GM23338 (cell line): ENCODE measurements around the gene CHEK1. TPM values are rescaled to one million over a fixed set of nuclear protein-coding genes. Genes with fewer than 3 reads are reported as not detected.

ENCODE experiments used
- ATAC-seq: fragments of 200-7000 bp; cut with Tn5 transposase; 3 replicates; pipeline ENCODE4 v1.9.1; 2020
- DNase-seq: peaks from one replicate; pipeline ENCODE4 v3.0.0-alpha.2; 2015; ENCODE audit warnings: low spot score
- H2AFZ ChIP-seq: fragments of 200-600 bp; sonication (generic); 2 replicates; pipeline ENCODE4 v1.8.0; 2016; ENCODE audit warnings: antibody characterized with exemption, mild to moderate bottlenecking, moderate library complexity
- H3F3A ChIP-seq: fragments of 200-600 bp; sonication (generic); replicated peaks from 2 replicates; pipeline ENCODE4 v1.8.0; 2017; ENCODE audit warnings: antibody characterized with exemption, mixed run types, low read depth
- H3K27ac ChIP-seq: fragments of 200-600 bp; sonication (generic); 2 replicates; pipeline ENCODE4 v1.6.1; 2016; ENCODE audit warnings: low read depth
- H3K27me3 ChIP-seq: fragments of 200-600 bp; sonication (generic); 2 replicates; pipeline ENCODE4 v1.8.0; 2016; ENCODE audit warnings: mild to moderate bottlenecking, mixed run types, moderate library complexity; ENCODE audit not compliant: insufficient read depth
- H3K36me3 ChIP-seq: fragments of 200-600 bp; sonication (generic); 2 replicates; pipeline ENCODE4 v1.8.0; 2016; ENCODE audit warnings: mild to moderate bottlenecking; ENCODE audit not compliant: insufficient read depth
- H3K4me1 ChIP-seq: fragments of 200-600 bp; sonication (generic); 2 replicates; pipeline ENCODE4 v1.8.0; 2016; ENCODE audit warnings: mild to moderate bottlenecking, moderate library complexity; ENCODE audit not compliant: insufficient read depth
- H3K4me2 ChIP-seq: fragments of 200-600 bp; sonication (generic); 2 replicates; pipeline ENCODE4 v1.7.1; 2017; ENCODE audit warnings: mixed run types
- H3K4me3 ChIP-seq: fragments of 200-600 bp; sonication (generic); 2 replicates; pipeline ENCODE4 v1.6.1; 2016; ENCODE audit warnings: mixed run types
- H3K79me2 ChIP-seq: fragments of 200-600 bp; sonication (generic); replicated peaks from 2 replicates; pipeline ENCODE4 v1.8.0; 2017; ENCODE audit warnings: mild to moderate bottlenecking; ENCODE audit not compliant: insufficient read depth
- H3K9me2 ChIP-seq: fragments of 200-600 bp; sonication (generic); 2 replicates; pipeline ENCODE4 v1.8.0; 2017; ENCODE audit not compliant: insufficient read depth
- H4K20me1 ChIP-seq: fragments of 200-600 bp; sonication (generic); replicated peaks from 2 replicates; pipeline ENCODE4 v1.8.0; 2017; ENCODE audit warnings: mild to moderate bottlenecking; ENCODE audit not compliant: insufficient read depth
- H3K27ac Mint-ChIP-seq: 2 replicates; pipeline ENCODE4 v1.8.0; 2020; ENCODE audit warnings: inconsistent platforms, mild to moderate bottlenecking, moderate library complexity, mixed read lengths
- H3K27me3 Mint-ChIP-seq: 3 replicates; pipeline ENCODE4 v1.8.0; 2022; ENCODE audit warnings: low read depth, mild to moderate bottlenecking, moderate library complexity, mixed read lengths, inconsistent platforms; ENCODE audit not compliant: insufficient read depth, poor library complexity
- H3K36me3 Mint-ChIP-seq: 3 replicates; pipeline ENCODE4 v1.8.0; 2021; ENCODE audit warnings: low read depth, mild to moderate bottlenecking, inconsistent platforms, moderate library complexity, mixed read lengths
- H3K4me1 Mint-ChIP-seq: 3 replicates; pipeline ENCODE4 v1.8.0; 2020; ENCODE audit warnings: mild to moderate bottlenecking, inconsistent platforms, mixed read lengths
- H3K4me3 Mint-ChIP-seq: 3 replicates; pipeline ENCODE4 v1.8.0; 2021; ENCODE audit warnings: moderate library complexity, mild to moderate bottlenecking, inconsistent platforms, mixed read lengths
- H3K9me3 Mint-ChIP-seq: 3 replicates; pipeline ENCODE4 v1.8.0; 2020; ENCODE audit warnings: moderate library complexity, mild to moderate bottlenecking, inconsistent platforms, mixed read lengths
- CREB1 ChIP-seq: fragments of 250-450 bp; sonication (Bioruptor Pico); IDR thresholded peaks from 2 replicates; pipeline ENCODE4 v1.5.0; 2020; ENCODE audit warnings: low read depth, mild to moderate bottlenecking, moderate library complexity
- EZH2 ChIP-seq: fragments of 200-600 bp; sonication (generic); IDR thresholded peaks from one replicate; pipeline ENCODE4 v1.8.0; 2017; ENCODE audit warnings: antibody characterized with exemption, mild to moderate bottlenecking, low read depth; ENCODE audit not compliant: unreplicated experiment
- EZH2phosphoT487 ChIP-seq: fragments of 200-600 bp; sonication (generic); IDR thresholded peaks from one replicate; pipeline ENCODE4 v1.8.1; 2018; ENCODE audit warnings: antibody characterized with exemption; ENCODE audit not compliant: unreplicated experiment
- JUNB ChIP-seq: IDR thresholded peaks from one replicate; pipeline ENCODE4 v1.6.1; 2016; ENCODE audit warnings: antibody characterized with exemption; ENCODE audit not compliant: unreplicated experiment
- POLR2AphosphoS5 ChIP-seq: IDR thresholded peaks from 2 replicates; pipeline ENCODE4 v1.6.1; 2016; ENCODE audit warnings: antibody characterized with exemption, low read depth
- STAT1 ChIP-seq: IDR thresholded peaks from one replicate; pipeline ENCODE4 v1.6.1; 2016; ENCODE audit warnings: antibody characterized with exemption; ENCODE audit not compliant: unreplicated experiment
- ZNF331 ChIP-seq: fragments of 250-450 bp; sonication (Bioruptor Pico); IDR thresholded peaks from 2 replicates; pipeline ENCODE4 v1.5.0; 2020; ENCODE audit warnings: low read depth, mild to moderate bottlenecking, moderate library complexity
- polyA plus RNA-seq: library from polyadenylated mRNA; unstranded; fragments of >200 nt; fragmentation: Nextera tagmentation; extraction: Ambion mirVana; gene quantifications from 2 replicates; pipeline ENCODE4 v1.2.1, GENCODE V29; 2016
- total RNA-seq: library from RNA; depleted of rRNA; stranded (reverse); fragments of >200 nt; shearing (Covaris generic); gene quantifications from 2 replicates; pipeline ENCODE4 v1.2.3, GENCODE V29; 2014
- TF ChIP-seq, protein P1 (sequence below): IDR thresholded peaks from 2 replicates; pipeline ENCODE4 v1.6.1; 2016; ENCODE audit warnings: antibody characterized with exemption
- TF ChIP-seq, protein P2 (sequence below): fragments of 250-450 bp; sonication (Bioruptor Pico); IDR thresholded peaks from 2 replicates; pipeline ENCODE4 v1.5.0; 2020; ENCODE audit warnings: mild to moderate bottlenecking, moderate library complexity
- TF ChIP-seq, protein P3 (sequence below): IDR thresholded peaks from one replicate; pipeline ENCODE4 v1.6.1; 2018; ENCODE audit warnings: antibody characterized with exemption; ENCODE audit not compliant: unreplicated experiment

Gene CHEK1
- total and polyA plus RNA-seq, 2 experiments from 2014 or later: 90.0 to 102 TPM

DNA sequence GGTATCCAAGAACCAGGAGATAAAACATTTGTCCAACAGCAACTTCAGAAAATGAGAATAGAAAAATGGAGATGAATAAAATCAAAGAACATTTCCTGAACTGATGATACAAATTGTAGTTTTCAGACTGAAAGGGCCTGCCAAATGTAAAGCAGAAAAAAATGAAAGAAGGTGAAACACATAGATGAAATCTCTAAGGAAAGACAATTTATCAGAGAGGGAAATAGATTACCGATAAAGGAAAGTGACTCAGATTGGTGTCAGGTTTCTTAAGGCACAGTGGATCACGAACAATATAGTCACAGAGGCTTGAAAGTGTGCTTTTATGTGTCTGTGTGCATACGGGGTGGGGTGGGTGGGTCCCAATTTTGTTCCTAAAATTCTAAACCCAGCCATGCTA lies 36.5 kb upstream of the CHEK1 start:
- no peaks in the 10 kb centered on the region for H3K9me2 ChIP-seq
- 0 out of 2 replicates have a peak, but pooled peaks cover 2% of the 10 kb centered on the region for H3F3A ChIP-seq
- Mint-ChIP-seq H3K4me1 (peaks cover 5% of the 10 kb centered on the region), H3K36me3 (peaks cover 17% of the 10 kb centered on the region), H3K27me3 (peaks cover 3% of the 10 kb centered on the region), H3K9me3 (no peaks in the 10 kb centered on the region), H3K4me3 (no peak overlapping the region), H3K27ac (no peak overlapping the region)
- TF ChIP-seq CREB1 (CRISPR knock-in tag): no peak
- TF ChIP-seq JUNB: no peak
- DNase-seq (no peak), ATAC-seq (no peak)
- no peak overlapping the region for H3K27ac ChIP-seq
- H3K4me3 ChIP-seq: no peak overlapping the region
- H4K20me1 ChIP-seq: no peaks in the 10 kb centered on the region; the same call in 1 of the 2 replicates
- 0 out of 2 replicates have a peak, but pooled peaks cover 4% of the 10 kb centered on the region for H3K4me1 ChIP-seq
- peaks cover 6% of the 10 kb centered on the region for H3K79me2 ChIP-seq
- peaks cover 11% of the 10 kb centered on the region for H3K36me3 ChIP-seq
- no peak overlapping the region for H2AFZ ChIP-seq
- no peaks in the 10 kb centered on the region for H3K27me3 ChIP-seq
- H3K4me2 ChIP-seq: no peak overlapping the region

DNA sequence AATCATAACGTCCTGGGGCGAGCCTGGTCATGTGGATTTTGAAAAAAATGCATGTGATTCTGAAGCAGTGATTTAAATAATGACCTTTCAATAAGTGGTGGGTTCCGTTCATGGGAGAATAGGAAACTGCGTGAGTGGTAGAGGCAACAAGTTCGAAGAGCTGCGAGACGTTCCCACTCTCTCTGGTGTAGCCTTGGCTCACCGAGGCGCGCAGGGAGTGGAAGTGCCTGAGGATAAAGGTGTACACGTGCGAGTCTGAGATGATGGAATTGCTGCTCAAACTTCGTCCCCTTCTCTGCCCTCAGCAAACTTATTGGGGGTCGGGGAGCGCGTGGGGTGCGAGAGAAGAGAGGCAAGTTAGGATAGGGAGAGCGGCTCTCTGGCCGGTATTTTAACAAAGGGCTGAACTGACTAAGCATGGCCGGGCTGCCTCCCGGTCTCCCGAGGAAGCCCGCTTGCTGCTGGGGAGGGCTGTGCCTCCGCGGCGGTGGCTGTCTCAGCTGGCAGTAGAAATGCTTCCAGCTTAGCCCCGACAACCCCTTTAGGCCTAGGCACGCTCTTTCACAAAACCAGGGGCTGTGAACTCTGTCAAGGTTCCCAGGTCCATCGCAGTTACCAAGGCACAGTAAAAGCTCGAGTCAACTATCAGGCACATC lies 33.2 kb upstream of the CHEK1 start:
- Mint-ChIP-seq H3K9me3 (no peaks in the 10 kb centered on the region), H3K27me3 (peaks cover 3% of the 10 kb centered on the region), H3K4me1 (peaks cover 11% of the 10 kb centered on the region), H3K36me3 (peaks cover 8% of the 10 kb centered on the region), H3K27ac (peak overlapping the region; percentile 97), H3K4me3 (peak overlapping the region; percentile 92)
- H3K9me2 ChIP-seq: no peaks in the 10 kb centered on the region
- DNase-seq: peak; percentile 54
- H4K20me1 ChIP-seq: peaks cover 14% of the 10 kb centered on the region; the same call in 1 of the 2 replicates
- H3F3A ChIP-seq: 0 out of 2 replicates have a peak, but pooled peaks cover 2% of the 10 kb centered on the region
- H3K4me2 ChIP-seq: peak overlapping the region; percentile 81
- H3K4me1 ChIP-seq: 0 out of 2 replicates have a peak, but pooled peaks cover 4% of the 10 kb centered on the region
- H3K79me2 ChIP-seq: peaks cover 39% of the 10 kb centered on the region
- peak overlapping the region; percentile 94 for H2AFZ ChIP-seq
- 0 out of 2 replicates have a peak, but pooled peaks cover 3% of the 10 kb centered on the region for H3K36me3 ChIP-seq
- peak overlapping the region; percentile 64 for H3K4me3 ChIP-seq
- no peaks in the 10 kb centered on the region for H3K27me3 ChIP-seq
- peak overlapping the region; percentile 69 for H3K27ac ChIP-seq
- peak; percentile 31 for ATAC-seq
- no peak for TF ChIP-seq POLR2AphosphoS5
- TF ChIP-seq, protein P1, sequence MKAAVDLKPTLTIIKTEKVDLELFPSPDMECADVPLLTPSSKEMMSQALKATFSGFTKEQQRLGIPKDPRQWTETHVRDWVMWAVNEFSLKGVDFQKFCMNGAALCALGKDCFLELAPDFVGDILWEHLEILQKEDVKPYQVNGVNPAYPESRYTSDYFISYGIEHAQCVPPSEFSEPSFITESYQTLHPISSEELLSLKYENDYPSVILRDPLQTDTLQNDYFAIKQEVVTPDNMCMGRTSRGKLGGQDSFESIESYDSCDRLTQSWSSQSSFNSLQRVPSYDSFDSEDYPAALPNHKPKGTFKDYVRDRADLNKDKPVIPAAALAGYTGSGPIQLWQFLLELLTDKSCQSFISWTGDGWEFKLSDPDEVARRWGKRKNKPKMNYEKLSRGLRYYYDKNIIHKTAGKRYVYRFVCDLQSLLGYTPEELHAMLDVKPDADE: no peak
- no peak for TF ChIP-seq JUNB
- TF ChIP-seq, protein P2, sequence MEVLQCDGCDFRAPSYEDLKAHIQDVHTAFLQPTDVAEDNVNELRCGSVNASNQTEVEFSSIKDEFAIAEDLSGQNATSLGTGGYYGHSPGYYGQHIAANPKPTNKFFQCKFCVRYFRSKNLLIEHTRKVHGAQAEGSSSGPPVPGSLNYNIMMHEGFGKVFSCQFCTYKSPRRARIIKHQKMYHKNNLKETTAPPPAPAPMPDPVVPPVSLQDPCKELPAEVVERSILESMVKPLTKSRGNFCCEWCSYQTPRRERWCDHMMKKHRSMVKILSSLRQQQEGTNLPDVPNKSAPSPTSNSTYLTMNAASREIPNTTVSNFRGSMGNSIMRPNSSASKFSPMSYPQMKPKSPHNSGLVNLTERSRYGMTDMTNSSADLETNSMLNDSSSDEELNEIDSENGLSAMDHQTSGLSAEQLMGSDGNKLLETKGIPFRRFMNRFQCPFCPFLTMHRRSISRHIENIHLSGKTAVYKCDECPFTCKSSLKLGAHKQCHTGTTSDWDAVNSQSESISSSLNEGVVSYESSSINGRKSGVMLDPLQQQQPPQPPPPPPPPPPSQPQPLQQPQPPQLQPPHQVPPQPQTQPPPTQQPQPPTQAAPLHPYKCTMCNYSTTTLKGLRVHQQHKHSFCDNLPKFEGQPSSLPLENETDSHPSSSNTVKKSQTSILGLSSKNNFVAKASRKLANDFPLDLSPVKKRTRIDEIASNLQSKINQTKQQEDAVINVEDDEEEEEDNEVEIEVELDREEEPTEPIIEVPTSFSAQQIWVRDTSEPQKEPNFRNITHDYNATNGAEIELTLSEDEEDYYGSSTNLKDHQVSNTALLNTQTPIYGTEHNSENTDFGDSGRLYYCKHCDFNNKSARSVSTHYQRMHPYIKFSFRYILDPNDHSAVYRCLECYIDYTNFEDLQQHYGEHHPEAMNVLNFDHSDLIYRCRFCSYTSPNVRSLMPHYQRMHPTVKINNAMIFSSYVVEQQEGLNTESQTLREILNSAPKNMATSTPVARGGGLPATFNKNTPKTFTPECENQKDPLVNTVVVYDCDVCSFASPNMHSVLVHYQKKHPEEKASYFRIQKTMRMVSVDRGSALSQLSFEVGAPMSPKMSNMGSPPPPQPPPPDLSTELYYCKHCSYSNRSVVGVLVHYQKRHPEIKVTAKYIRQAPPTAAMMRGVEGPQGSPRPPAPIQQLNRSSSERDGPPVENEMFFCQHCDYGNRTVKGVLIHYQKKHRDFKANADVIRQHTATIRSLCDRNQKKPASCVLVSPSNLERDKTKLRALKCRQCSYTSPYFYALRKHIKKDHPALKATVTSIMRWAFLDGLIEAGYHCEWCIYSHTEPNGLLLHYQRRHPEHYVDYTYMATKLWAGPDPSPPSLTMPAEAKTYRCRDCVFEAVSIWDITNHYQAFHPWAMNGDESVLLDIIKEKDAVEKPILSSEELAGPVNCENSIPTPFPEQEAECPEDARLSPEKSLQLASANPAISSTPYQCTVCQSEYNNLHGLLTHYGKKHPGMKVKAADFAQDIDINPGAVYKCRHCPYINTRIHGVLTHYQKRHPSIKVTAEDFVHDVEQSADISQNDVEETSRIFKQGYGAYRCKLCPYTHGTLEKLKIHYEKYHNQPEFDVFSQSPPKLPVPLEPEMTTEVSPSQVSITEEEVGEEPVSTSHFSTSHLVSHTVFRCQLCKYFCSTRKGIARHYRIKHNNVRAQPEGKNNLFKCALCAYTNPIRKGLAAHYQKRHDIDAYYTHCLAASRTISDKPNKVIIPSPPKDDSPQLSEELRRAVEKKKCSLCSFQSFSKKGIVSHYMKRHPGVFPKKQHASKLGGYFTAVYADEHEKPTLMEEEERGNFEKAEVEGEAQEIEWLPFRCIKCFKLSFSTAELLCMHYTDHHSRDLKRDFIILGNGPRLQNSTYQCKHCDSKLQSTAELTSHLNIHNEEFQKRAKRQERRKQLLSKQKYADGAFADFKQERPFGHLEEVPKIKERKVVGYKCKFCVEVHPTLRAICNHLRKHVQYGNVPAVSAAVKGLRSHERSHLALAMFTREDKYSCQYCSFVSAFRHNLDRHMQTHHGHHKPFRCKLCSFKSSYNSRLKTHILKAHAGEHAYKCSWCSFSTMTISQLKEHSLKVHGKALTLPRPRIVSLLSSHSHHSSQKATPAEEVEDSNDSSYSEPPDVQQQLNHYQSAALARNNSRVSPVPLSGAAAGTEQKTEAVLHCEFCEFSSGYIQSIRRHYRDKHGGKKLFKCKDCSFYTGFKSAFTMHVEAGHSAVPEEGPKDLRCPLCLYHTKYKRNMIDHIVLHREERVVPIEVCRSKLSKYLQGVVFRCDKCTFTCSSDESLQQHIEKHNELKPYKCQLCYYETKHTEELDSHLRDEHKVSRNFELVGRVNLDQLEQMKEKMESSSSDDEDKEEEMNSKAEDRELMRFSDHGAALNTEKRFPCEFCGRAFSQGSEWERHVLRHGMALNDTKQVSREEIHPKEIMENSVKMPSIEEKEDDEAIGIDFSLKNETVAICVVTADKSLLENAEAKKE (CRISPR knock-in tag): no peak
- TF ChIP-seq EZH2: no peak
- TF ChIP-seq EZH2phosphoT487: no peak
- TF ChIP-seq, protein P3, sequence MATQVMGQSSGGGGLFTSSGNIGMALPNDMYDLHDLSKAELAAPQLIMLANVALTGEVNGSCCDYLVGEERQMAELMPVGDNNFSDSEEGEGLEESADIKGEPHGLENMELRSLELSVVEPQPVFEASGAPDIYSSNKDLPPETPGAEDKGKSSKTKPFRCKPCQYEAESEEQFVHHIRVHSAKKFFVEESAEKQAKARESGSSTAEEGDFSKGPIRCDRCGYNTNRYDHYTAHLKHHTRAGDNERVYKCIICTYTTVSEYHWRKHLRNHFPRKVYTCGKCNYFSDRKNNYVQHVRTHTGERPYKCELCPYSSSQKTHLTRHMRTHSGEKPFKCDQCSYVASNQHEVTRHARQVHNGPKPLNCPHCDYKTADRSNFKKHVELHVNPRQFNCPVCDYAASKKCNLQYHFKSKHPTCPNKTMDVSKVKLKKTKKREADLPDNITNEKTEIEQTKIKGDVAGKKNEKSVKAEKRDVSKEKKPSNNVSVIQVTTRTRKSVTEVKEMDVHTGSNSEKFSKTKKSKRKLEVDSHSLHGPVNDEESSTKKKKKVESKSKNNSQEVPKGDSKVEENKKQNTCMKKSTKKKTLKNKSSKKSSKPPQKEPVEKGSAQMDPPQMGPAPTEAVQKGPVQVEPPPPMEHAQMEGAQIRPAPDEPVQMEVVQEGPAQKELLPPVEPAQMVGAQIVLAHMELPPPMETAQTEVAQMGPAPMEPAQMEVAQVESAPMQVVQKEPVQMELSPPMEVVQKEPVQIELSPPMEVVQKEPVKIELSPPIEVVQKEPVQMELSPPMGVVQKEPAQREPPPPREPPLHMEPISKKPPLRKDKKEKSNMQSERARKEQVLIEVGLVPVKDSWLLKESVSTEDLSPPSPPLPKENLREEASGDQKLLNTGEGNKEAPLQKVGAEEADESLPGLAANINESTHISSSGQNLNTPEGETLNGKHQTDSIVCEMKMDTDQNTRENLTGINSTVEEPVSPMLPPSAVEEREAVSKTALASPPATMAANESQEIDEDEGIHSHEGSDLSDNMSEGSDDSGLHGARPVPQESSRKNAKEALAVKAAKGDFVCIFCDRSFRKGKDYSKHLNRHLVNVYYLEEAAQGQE: no peak
- TF ChIP-seq ZNF331 (CRISPR knock-in tag): no peak
- TF ChIP-seq STAT1: no peak
- TF ChIP-seq CREB1 (CRISPR knock-in tag): no peak
